LoVo (cell line): ENCODE results near the gene GOLM1.
A peak's percentile ranks its signal among the peaks of the same experiment; 100 is the strongest.

Source experiments
- DNase-seq: peaks from one replicate; pipeline ENCODE4 v3.0.0-alpha.2; 2016; ENCODE audit warnings: low spot score

The GOLM1 gene

GRCh38 chr9:86045654-86046053 is 53.7 kb downstream of the GOLM1 start:
- DNase-seq, result no peak

- DNase-seq, result no peak
Observed at GRCh38 chr9:86043999-86044398, 55.4 kb downstream of the GOLM1 start.

GRCh38 chr9:86043586-86043985 is 55.8 kb downstream of the GOLM1 start:
- DNase-seq, result no peak

GRCh38 chr9:86042199-86042978 is 57.0 kb downstream of the GOLM1 start:
- DNase-seq, result no peak

- no peak for DNase-seq
Observed at GRCh38 chr9:86041311-86041741, 58.0 kb downstream of the GOLM1 start.

- no peak for DNase-seq
Observed at GRCh38 chr9:86040861-86041155, 58.5 kb downstream of the GOLM1 start.

- no peak for DNase-seq
Observed at GRCh38 chr9:86039991-86040860, 59.1 kb downstream of the GOLM1 start.

GRCh38 chr9:86036555-86036954 is 62.8 kb downstream of the GOLM1 start:
- DNase-seq, result no peak

- DNase-seq, result no peak
Observed at GRCh38 chr9:86035827-86036440, 63.4 kb downstream of the GOLM1 start.

GRCh38 chr9:86034863-86035734 is 64.3 kb downstream of the GOLM1 start:
- peak; percentile 40 for DNase-seq

GRCh38 chr9:86027767-86028166 is 71.6 kb downstream of the GOLM1 start:
- no peak for DNase-seq

GRCh38 chr9:86022687-86023266 is 76.6 kb downstream of the GOLM1 start:
- no peak for DNase-seq

GRCh38 chr9:86021166-86021565 is 78.2 kb downstream of the GOLM1 start:
- DNase-seq, result no peak

GRCh38 chr9:86020731-86021130 is 78.6 kb downstream of the GOLM1 start:
- DNase-seq, result no peak

- DNase-seq, result no peak
Observed at GRCh38 chr9:86009133-86009532, 90.2 kb downstream of the GOLM1 start.

- no peak for DNase-seq
Observed at GRCh38 chr9:86005253-86005775, 94.0 kb downstream of the GOLM1 start.

- no peak for DNase-seq
Observed at GRCh38 chr9:85995599-85995998, 103.8 kb downstream of the GOLM1 start.

GRCh38 chr9:85995097-85995496 is 104.3 kb downstream of the GOLM1 start:
- no peak for DNase-seq

- no peak for DNase-seq
Observed at GRCh38 chr9:85994191-85994590, 105.2 kb downstream of the GOLM1 start.

GRCh38 chr9:85987236-85987635 is 112.1 kb downstream of the GOLM1 start:
- no peak for DNase-seq

- DNase-seq, result no peak
Observed at GRCh38 chr9:85984457-85984856, 114.9 kb downstream of the GOLM1 start.
